HepG2 (cell line): Measurements from ENCODE around the gene TSC22D1. TPM values are rescaled to one million over a fixed set of nuclear protein-coding genes. Genes with fewer than 3 reads are reported as not detected.

Experiments used
- ATAC-seq: fragments of 200-7000 bp; cut with Tn5 transposase; 3 replicates; pipeline ENCODE4 v1.9.1; 2020; ENCODE audit warnings: mild to moderate bottlenecking, moderate library complexity
- BruUV-seq: library from RNA; stranded (reverse); fragments of 400-500 nt; replicated peaks from 2 replicates; lab custom pipeline; 2021; lab: Mats Ljungman, UMichigan
- CTCF ChIA-PET: fragments of 300-600 bp; formaldehyde crosslinking; extraction: SDS; loops from one replicate; lab custom pipeline; 2021; ENCODE audit warnings: low total read pairs, inconsistent platforms, low intra/inter-chr PET ratio; lab: Yijun Ruan, JAX
- POLR2A ChIA-PET: fragments of 350-600 bp; sonication (Branson Sonifier 250); formaldehyde crosslinking; loops from one replicate; lab custom pipeline; 2020; ENCODE audit warnings: antibody characterized with exemption, inconsistent platforms; lab: Yijun Ruan, JAX
- DNase-seq: peaks from one replicate; pipeline ENCODE4 v3.0.0-alpha.2; 2015; ENCODE audit warnings: low spot score
- FAIRE-seq: peaks from 3 replicates; lab custom pipeline; 2011; peaks lifted over from hg19 to GRCh38; lab: Jason Lieb, UNC
- H2AFZ ChIP-seq: one replicate; pipeline ENCODE4 v1.6.1; 2011; ENCODE audit warnings: low read length, inconsistent platforms
- H3K27ac ChIP-seq: fragments of 300-600 bp; 3 replicates; pipeline ENCODE4 v1.8.0; 2011; ENCODE audit warnings: mixed run types, mild to moderate bottlenecking, mixed read lengths, low read length, inconsistent platforms; ENCODE audit not compliant: insufficient read depth; ENCODE audit errors: extremely low read length
- H3K27me3 ChIP-seq, 2 experiments: fragments of 200-600 bp in 1 of 2; 2 replicates in 1 of 2; 3 replicates in 1 of 2; pipeline versions ENCODE4 v1.6.0 to v1.8.0; 2011; ENCODE audit warnings: low read length in 2 of 2, mild to moderate bottlenecking in 2 of 2, moderate library complexity in 2 of 2, inconsistent platforms in 1 of 2; ENCODE audit not compliant: insufficient read depth in 2 of 2, control insufficient read depth in 1 of 2
- H3K36me3 ChIP-seq, 2 experiments: fragments of 200-600 bp in 1 of 2; replicated peaks in 1 of 2; 2 replicates in 1 of 2; 3 replicates in 1 of 2; pipeline versions ENCODE4 v1.5.1 to v1.8.0; 2011; ENCODE audit warnings: low read length in 2 of 2, inconsistent platforms in 1 of 2; ENCODE audit not compliant: insufficient read depth in 2 of 2, control insufficient read depth in 1 of 2
- H3K4me1 ChIP-seq: 2 replicates; pipeline ENCODE4 v1.5.1; 2012; ENCODE audit warnings: low read length, inconsistent platforms; ENCODE audit not compliant: insufficient read depth
- H3K4me2 ChIP-seq: 2 replicates; pipeline ENCODE4 v1.6.0; 2011; ENCODE audit warnings: low read depth, low read length, inconsistent platforms
- H3K4me3 ChIP-seq, 3 experiments: fragments of 200-600 bp in 1 of 3; sonication (generic), shearing (Covaris generic) in 1 of 3; replicated peaks in 1 of 3; 2 replicates each; pipeline ENCODE4 v1.5.1; 2011 to 2016; ENCODE audit warnings: low read length in 3 of 3, inconsistent platforms in 2 of 3, low read depth in 2 of 3, mild to moderate bottlenecking in 2 of 3, control low read depth in 1 of 3, mixed read lengths in 1 of 3; ENCODE audit not compliant: insufficient read depth in 1 of 3
- H3K79me2 ChIP-seq: one replicate; pipeline ENCODE4 v1.6.1; 2011; ENCODE audit warnings: low read length, inconsistent platforms; ENCODE audit not compliant: insufficient read depth
- H3K9ac ChIP-seq: 2 replicates; pipeline ENCODE4 v1.6.0; 2011; ENCODE audit warnings: mild to moderate bottlenecking, low read depth, low read length, inconsistent platforms; ENCODE audit not compliant: insufficient read depth
- H3K9me3 ChIP-seq: 2 replicates; pipeline ENCODE4 v1.5.1; 2012; ENCODE audit warnings: mild to moderate bottlenecking, low read length
- H4K20me1 ChIP-seq: 2 replicates; pipeline ENCODE4 v1.6.0; 2011; ENCODE audit warnings: inconsistent platforms, mild to moderate bottlenecking, low read length, moderate library complexity; ENCODE audit not compliant: insufficient read depth
- EHMT2 ChIP-seq: fragments of 200-600 bp; sonication (generic); IDR thresholded peaks from 2 replicates; pipeline ENCODE4 v1.7.0; 2017; ENCODE audit warnings: antibody characterized with exemption, low read depth, low read length, borderline replicate concordance
- IKZF1 ChIP-seq: fragments of 450-650 bp; IDR thresholded peaks from 2 replicates; pipeline ENCODE4 v1.7.1; 2016
- KDM6A ChIP-seq: IDR thresholded peaks from 2 replicates; pipeline ENCODE4 v1.6.1; 2016; ENCODE audit warnings: low read depth
- MEF2D ChIP-seq: sonication (generic); formaldehyde crosslinking; IDR thresholded peaks from 2 replicates; pipeline ENCODE4 v1.5.1; 2020; ENCODE audit warnings: mild to moderate bottlenecking, missing genetic modification reagents
- NPAS2 ChIP-seq: sonication (generic); formaldehyde crosslinking; IDR thresholded peaks from 2 replicates; pipeline ENCODE4 v1.8.0; 2022; ENCODE audit warnings: mild to moderate bottlenecking, missing genetic modification reagents, borderline replicate concordance
- ZNF367 ChIP-seq: sonication (generic); formaldehyde crosslinking; IDR thresholded peaks from 2 replicates; pipeline ENCODE4 v1.4.0; 2020; ENCODE audit warnings: missing genetic modification reagents, borderline replicate concordance
- ZNF484 ChIP-seq: sonication (generic); formaldehyde crosslinking; IDR thresholded peaks from 2 replicates; pipeline ENCODE4 v1.5.1; 2020; ENCODE audit warnings: mild to moderate bottlenecking, low read depth, missing genetic modification reagents, borderline replicate concordance
- ZNF7 ChIP-seq: IDR thresholded peaks from 2 replicates; pipeline ENCODE4 v1.6.1; 2016; ENCODE audit warnings: missing biosample characterization, missing genetic modification reagents
- ZZZ3 ChIP-seq: sonication (generic); formaldehyde crosslinking; IDR thresholded peaks from 2 replicates; pipeline ENCODE4 v1.4.0; 2020; ENCODE audit warnings: missing genetic modification reagents, mild to moderate bottlenecking, borderline replicate concordance
- WGBS: methylation state at CpG from one replicate; pipeline ENCODE4 v1.1.6; 2017; ENCODE audit warnings: low lambda C conversion rate; 5-methylcytosine and 5-hydroxymethylcytosine counted together
- in situ Hi-C: cut with HindIII; loops from 2 replicates; pipeline ENCODE4 v1.10.0; 2017; ENCODE audit warnings: low pct_unique_long_range_greater_than_20kb; ENCODE audit not compliant: extremely low pct_ligation_motif_present
- intact Hi-C: fragments of 100-400 bp; cut with micrococcal nuclease; formaldehyde crosslinking; loops from one replicate; pipeline ENCODE4 v1.10.0; 2022; ENCODE audit not compliant: unreplicated experiment
- polyA plus RNA-seq, 8 experiments: library from polyadenylated mRNA; depleted of rRNA in 3 of 8; stranded (reverse) in 7 of 8; unstranded in 1 of 8; fragments of >200 nt; fragmentation: Illumina TruSeq in 4 of 8; extraction: Trizol in 4 of 8; gene quantifications; 2 replicates each; pipeline versions ENCODE4 v1.2.1 to v1.2.3, GENCODE V29; 2011 to 2016; ENCODE audit warnings: low read depth in 4 of 8, missing spikeins in 1 of 8, mixed read lengths in 1 of 8; ENCODE audit not compliant: insufficient read depth in 1 of 8
- total RNA-seq, 5 experiments: library from RNA; depleted of rRNA; stranded (reverse); fragments of >200 nt; fragmentation: Illumina TruSeq; extraction: Trizol; gene quantifications; 2 replicates each; pipeline ENCODE4 v1.2.3, GENCODE V29; 2016; ENCODE audit warnings: low read depth in 1 of 5
- TF ChIP-seq, protein P1 (sequence below): fragments of 450-650 bp; IDR thresholded peaks from 2 replicates; pipeline ENCODE4 v1.6.1; 2017; ENCODE audit warnings: mild to moderate bottlenecking
- TF ChIP-seq, protein P2 (sequence below): sonication (generic); formaldehyde crosslinking; IDR thresholded peaks from 2 replicates; pipeline ENCODE4 v1.5.0; 2020; ENCODE audit warnings: mild to moderate bottlenecking, missing genetic modification reagents, moderate library complexity
- TF ChIP-seq, protein P3 (sequence below): sonication (generic); formaldehyde crosslinking; IDR thresholded peaks from 2 replicates; pipeline ENCODE4 v1.9.0; 2021; ENCODE audit warnings: missing genetic modification reagents, borderline replicate concordance
- TF ChIP-seq, protein P4 (sequence below): IDR thresholded peaks from 2 replicates; pipeline ENCODE4 v1.6.1; 2016; ENCODE audit warnings: mild to moderate bottlenecking

The TSC22D1 gene
- total and polyA plus RNA-seq, 2 of the 13 experiments (the other 11 are each of a cell fraction or from before 2014, with no cell fraction given): 18.4 to 35.7 TPM

DNA sequence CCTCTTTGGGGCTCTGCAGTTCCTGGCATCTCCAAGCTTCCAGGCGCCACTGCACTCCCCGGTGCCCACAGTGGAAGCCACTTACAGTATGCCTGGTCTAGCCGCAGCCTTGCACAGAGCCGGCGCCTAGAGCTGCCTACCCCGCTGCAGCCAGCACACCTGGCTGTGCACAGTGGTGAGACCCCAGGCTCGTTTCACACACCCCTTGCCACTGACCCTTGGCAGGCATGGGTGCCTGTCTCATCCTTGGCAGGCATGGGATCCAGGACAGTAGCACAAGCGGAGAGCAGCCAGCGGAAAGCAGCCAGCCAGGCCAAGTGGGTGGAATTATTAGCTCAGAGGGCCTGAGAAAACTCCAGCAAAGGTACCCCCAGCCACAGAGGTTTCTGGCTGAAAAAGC is 116.5 kb downstream of the TSC22D1 start (continued):
- TF ChIP-seq ZNF7 (CRISPR knock-in tag) (no peak), EHMT2 (no peak)
- TF ChIP-seq, protein P1, sequence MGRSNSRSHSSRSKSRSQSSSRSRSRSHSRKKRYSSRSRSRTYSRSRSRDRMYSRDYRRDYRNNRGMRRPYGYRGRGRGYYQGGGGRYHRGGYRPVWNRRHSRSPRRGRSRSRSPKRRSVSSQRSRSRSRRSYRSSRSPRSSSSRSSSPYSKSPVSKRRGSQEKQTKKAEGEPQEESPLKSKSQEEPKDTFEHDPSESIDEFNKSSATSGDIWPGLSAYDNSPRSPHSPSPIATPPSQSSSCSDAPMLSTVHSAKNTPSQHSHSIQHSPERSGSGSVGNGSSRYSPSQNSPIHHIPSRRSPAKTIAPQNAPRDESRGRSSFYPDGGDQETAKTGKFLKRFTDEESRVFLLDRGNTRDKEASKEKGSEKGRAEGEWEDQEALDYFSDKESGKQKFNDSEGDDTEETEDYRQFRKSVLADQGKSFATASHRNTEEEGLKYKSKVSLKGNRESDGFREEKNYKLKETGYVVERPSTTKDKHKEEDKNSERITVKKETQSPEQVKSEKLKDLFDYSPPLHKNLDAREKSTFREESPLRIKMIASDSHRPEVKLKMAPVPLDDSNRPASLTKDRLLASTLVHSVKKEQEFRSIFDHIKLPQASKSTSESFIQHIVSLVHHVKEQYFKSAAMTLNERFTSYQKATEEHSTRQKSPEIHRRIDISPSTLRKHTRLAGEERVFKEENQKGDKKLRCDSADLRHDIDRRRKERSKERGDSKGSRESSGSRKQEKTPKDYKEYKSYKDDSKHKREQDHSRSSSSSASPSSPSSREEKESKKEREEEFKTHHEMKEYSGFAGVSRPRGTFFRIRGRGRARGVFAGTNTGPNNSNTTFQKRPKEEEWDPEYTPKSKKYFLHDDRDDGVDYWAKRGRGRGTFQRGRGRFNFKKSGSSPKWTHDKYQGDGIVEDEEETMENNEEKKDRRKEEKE: no peak
- TF ChIP-seq, protein P2, sequence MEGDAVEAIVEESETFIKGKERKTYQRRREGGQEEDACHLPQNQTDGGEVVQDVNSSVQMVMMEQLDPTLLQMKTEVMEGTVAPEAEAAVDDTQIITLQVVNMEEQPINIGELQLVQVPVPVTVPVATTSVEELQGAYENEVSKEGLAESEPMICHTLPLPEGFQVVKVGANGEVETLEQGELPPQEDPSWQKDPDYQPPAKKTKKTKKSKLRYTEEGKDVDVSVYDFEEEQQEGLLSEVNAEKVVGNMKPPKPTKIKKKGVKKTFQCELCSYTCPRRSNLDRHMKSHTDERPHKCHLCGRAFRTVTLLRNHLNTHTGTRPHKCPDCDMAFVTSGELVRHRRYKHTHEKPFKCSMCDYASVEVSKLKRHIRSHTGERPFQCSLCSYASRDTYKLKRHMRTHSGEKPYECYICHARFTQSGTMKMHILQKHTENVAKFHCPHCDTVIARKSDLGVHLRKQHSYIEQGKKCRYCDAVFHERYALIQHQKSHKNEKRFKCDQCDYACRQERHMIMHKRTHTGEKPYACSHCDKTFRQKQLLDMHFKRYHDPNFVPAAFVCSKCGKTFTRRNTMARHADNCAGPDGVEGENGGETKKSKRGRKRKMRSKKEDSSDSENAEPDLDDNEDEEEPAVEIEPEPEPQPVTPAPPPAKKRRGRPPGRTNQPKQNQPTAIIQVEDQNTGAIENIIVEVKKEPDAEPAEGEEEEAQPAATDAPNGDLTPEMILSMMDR (CRISPR knock-in tag): no peak

DNA sequence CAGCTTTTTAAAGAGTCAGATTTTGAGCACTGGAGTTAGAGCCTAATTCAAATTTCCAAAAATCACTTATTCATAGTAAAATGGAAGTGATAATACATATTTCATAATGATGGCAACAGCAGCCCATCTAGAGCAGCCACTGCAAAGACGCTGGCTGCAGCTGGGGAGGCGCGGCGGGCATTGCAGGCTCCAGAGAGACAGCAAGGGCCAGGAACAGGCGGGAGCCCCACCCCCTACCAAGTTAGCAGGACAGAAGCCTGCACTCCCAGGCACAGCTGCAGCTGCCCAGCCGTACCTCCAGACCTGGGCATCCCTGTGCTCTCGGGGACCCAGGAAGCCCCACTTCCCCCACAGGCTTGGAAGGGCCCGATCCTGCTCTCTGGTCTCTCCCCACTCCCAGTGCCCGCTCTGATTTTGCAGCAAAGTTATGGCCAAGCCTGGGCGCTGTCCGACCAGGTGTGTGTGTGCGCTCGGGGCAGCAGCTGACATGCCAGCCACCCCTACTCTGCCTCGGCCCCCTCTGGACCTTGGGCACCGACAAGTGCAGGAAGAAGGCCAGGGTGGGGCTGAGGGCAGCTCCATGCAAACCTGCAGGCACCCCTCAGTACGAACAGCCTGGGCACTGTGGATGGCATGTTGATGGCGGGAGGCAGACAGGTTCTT is 117.7 kb downstream of the TSC22D1 start:
- ChIA-PET CTCF (no interaction called here), POLR2A (no interaction called here)
- FAIRE-seq (no peak), ATAC-seq (no peak), DNase-seq (no peak)
- TF ChIP-seq ZZZ3 (CRISPR knock-in tag) (no peak), KDM6A (CRISPR knock-in tag) (no peak), NPAS2 (CRISPR knock-in tag) (no peak), ZNF367 (CRISPR knock-in tag) (no peak), IKZF1 (no peak), ZNF484 (CRISPR knock-in tag) (no peak), MEF2D (CRISPR knock-in tag) (no peak)
- TF ChIP-seq, protein P3, sequence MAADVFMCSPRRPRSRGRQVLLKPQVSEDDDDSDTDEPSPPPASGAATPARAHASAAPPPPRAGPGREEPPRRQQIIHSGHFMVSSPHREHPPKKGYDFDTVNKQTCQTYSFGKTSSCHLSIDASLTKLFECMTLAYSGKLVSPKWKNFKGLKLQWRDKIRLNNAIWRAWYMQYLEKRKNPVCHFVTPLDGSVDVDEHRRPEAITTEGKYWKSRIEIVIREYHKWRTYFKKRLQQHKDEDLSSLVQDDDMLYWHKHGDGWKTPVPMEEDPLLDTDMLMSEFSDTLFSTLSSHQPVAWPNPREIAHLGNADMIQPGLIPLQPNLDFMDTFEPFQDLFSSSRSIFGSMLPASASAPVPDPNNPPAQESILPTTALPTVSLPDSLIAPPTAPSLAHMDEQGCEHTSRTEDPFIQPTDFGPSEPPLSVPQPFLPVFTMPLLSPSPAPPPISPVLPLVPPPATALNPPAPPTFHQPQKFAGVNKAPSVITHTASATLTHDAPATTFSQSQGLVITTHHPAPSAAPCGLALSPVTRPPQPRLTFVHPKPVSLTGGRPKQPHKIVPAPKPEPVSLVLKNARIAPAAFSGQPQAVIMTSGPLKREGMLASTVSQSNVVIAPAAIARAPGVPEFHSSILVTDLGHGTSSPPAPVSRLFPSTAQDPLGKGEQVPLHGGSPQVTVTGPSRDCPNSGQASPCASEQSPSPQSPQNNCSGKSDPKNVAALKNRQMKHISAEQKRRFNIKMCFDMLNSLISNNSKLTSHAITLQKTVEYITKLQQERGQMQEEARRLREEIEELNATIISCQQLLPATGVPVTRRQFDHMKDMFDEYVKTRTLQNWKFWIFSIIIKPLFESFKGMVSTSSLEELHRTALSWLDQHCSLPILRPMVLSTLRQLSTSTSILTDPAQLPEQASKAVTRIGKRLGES (CRISPR knock-in tag): no peak
- TF ChIP-seq, protein P4, sequence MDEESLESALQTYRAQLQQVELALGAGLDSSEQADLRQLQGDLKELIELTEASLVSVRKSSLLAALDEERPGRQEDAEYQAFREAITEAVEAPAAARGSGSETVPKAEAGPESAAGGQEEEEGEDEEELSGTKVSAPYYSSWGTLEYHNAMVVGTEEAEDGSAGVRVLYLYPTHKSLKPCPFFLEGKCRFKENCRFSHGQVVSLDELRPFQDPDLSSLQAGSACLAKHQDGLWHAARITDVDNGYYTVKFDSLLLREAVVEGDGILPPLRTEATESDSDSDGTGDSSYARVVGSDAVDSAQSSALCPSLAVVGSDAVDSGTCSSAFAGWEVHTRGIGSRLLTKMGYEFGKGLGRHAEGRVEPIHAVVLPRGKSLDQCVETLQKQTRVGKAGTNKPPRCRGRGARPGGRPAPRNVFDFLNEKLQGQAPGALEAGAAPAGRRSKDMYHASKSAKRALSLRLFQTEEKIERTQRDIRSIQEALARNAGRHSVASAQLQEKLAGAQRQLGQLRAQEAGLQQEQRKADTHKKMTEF: no peak
- 96% methylated on average over 9 of the region's 17 CpGs for WGBS
- Histone ChIP-seq H2AFZ (no peak overlapping the region), H3K9me3 (no peaks in the 10 kb centered on the region), H4K20me1 (no peaks in the 10 kb centered on the region), H3K4me1 (no peaks in the 10 kb centered on the region), H3K4me2 (no peak overlapping the region), H3K36me3 (no peaks in the 10 kb centered on the region), H3K4me3 (no peak overlapping the region), H3K27me3 (no peaks in the 10 kb centered on the region), H3K27ac (no peak overlapping the region), H3K79me2 (no peaks in the 10 kb centered on the region), H3K9ac (no peak overlapping the region)
- BruUV-seq: no TSS peak
- in situ Hi-C loops: no loop called here
- intact Hi-C loops: no loop called here
